IMR-90 (cell line): Measurements from ENCODE around the gene MXD4. TPM values are rescaled to one million over a fixed set of nuclear protein-coding genes. Genes with fewer than 3 reads are reported as not detected.

Source experiments
- ATAC-seq: fragments of 200-7000 bp; cut with Tn5 transposase; 2 replicates; pipeline ENCODE4 v1.9.1; 2020; ENCODE audit warnings: low read depth, mild to moderate bottlenecking, moderate library complexity
- BruUV-seq: library from RNA; stranded (reverse); fragments of 400-500 nt; replicated peaks from 2 replicates; lab custom pipeline; 2021; lab: Mats Ljungman, UMichigan
- CTCF ChIA-PET: fragments of 300-600 bp; formaldehyde crosslinking; extraction: SDS; loops from one replicate; lab custom pipeline; 2021; ENCODE audit warnings: antibody characterized with exemption; lab: Yijun Ruan, JAX
- POLR2A ChIA-PET: fragments of 300-600 bp; sonication (Branson Sonifier 250); formaldehyde crosslinking; loops from one replicate; lab custom pipeline; 2022; ENCODE audit warnings: antibody characterized with exemption; ENCODE audit not compliant: unreplicated experiment; lab: Charles Lee
- DNase-seq: peaks from one replicate; pipeline ENCODE4 v3.0.0; 2013
- H2AFZ ChIP-seq: replicated peaks from 2 replicates; pipeline ENCODE3; 2013; ENCODE audit warnings: low read length, mild to moderate bottlenecking; ENCODE audit not compliant: poor library complexity
- H2AK5ac ChIP-seq: 2 replicates; pipeline ENCODE4 v1.6.1; 2013; ENCODE audit warnings: low read depth, low read length, inconsistent platforms
- H2AK9ac ChIP-seq: replicated peaks from 2 replicates; pipeline ENCODE3; 2013; ENCODE audit warnings: mild to moderate bottlenecking, low read depth, low read length, moderate library complexity; ENCODE audit not compliant: poor library complexity
- H2BK120ac ChIP-seq: 2 replicates; pipeline ENCODE4 v1.6.1; 2013; ENCODE audit warnings: low read depth, low read length, inconsistent platforms
- H2BK15ac ChIP-seq: 3 replicates; pipeline ENCODE4 v1.6.1; 2013; ENCODE audit warnings: low read depth, low read length, inconsistent platforms
- H2BK20ac ChIP-seq: 2 replicates; pipeline ENCODE4 v1.6.1; 2013; ENCODE audit warnings: low read depth, mild to moderate bottlenecking, inconsistent platforms, low read length, moderate library complexity
- H2BK5ac ChIP-seq: 2 replicates; pipeline ENCODE4 v1.6.1; 2013; ENCODE audit warnings: mild to moderate bottlenecking, low read depth, low read length, inconsistent platforms; ENCODE audit not compliant: poor library complexity, severe bottlenecking
- H3K14ac ChIP-seq: replicated peaks from 2 replicates; pipeline ENCODE4 v1.6.1; 2013; ENCODE audit warnings: low read depth, low read length, inconsistent platforms
- H3K18ac ChIP-seq: 2 replicates; pipeline ENCODE4 v1.6.1; 2013; ENCODE audit warnings: low read depth, low read length, control low read depth
- H3K23ac ChIP-seq: 2 replicates; pipeline ENCODE4 v1.6.1; 2013; ENCODE audit warnings: low read depth, low read length, inconsistent platforms
- H3K27ac ChIP-seq: 2 replicates; pipeline ENCODE4 v1.5.1; 2013; ENCODE audit warnings: mild to moderate bottlenecking, control low read depth, low read length; ENCODE audit not compliant: insufficient read depth
- H3K27me3 ChIP-seq: 2 replicates; pipeline ENCODE4 v1.6.1; 2013; ENCODE audit warnings: low read length; ENCODE audit not compliant: control insufficient read depth, insufficient read depth
- H3K36me3 ChIP-seq: 2 replicates; pipeline ENCODE4 v1.6.1; 2013; ENCODE audit warnings: low read length, mixed read lengths; ENCODE audit not compliant: control insufficient read depth, insufficient read depth
- H3K4ac ChIP-seq: 2 replicates; pipeline ENCODE4 v1.6.1; 2013; ENCODE audit warnings: low read depth, low read length, inconsistent platforms
- H3K4me1 ChIP-seq: 2 replicates; pipeline ENCODE4 v1.6.1; 2013; ENCODE audit warnings: low read length, mixed read lengths; ENCODE audit not compliant: control insufficient read depth, insufficient read depth
- H3K4me2 ChIP-seq: 2 replicates; pipeline ENCODE4 v1.6.1; 2013; ENCODE audit warnings: low read depth, mild to moderate bottlenecking, control low read depth, low read length, moderate library complexity
- H3K4me3 ChIP-seq: 2 replicates; pipeline ENCODE4 v1.5.1; 2013; ENCODE audit warnings: low read depth, mild to moderate bottlenecking, control low read depth, low read length, moderate library complexity; ENCODE audit not compliant: insufficient read depth
- H3K56ac ChIP-seq: 2 replicates; pipeline ENCODE4 v1.6.1; 2013; ENCODE audit warnings: low read length, inconsistent platforms; ENCODE audit not compliant: insufficient read depth; ENCODE audit errors: extremely low read depth
- H3K79me1 ChIP-seq, 2 experiments: 2 replicates each; pipeline ENCODE4 v1.6.1; 2013; ENCODE audit warnings: low read length in 2 of 2, inconsistent platforms in 1 of 2, low read depth in 1 of 2
- H3K9ac ChIP-seq: 2 replicates; pipeline ENCODE4 v1.6.1; 2013; ENCODE audit warnings: low read depth, low read length, control low read depth
- H3K9me1 ChIP-seq: 2 replicates; pipeline ENCODE4 v1.6.1; 2013; ENCODE audit warnings: low read length, inconsistent platforms; ENCODE audit not compliant: insufficient read depth
- H3K9me3 ChIP-seq: 2 replicates; pipeline ENCODE4 v1.6.1; 2013; ENCODE audit warnings: low read length; ENCODE audit not compliant: control insufficient read depth, insufficient read depth
- H4K20me1 ChIP-seq: 2 replicates; pipeline ENCODE4 v1.6.1; 2013; ENCODE audit warnings: low read length, inconsistent platforms; ENCODE audit not compliant: insufficient read depth
- H4K5ac ChIP-seq: 2 replicates; pipeline ENCODE4 v1.6.1; 2013; ENCODE audit warnings: mild to moderate bottlenecking, low read depth, low read length, control low read depth
- H4K8ac ChIP-seq, 2 experiments: 2 replicates each; pipeline ENCODE4 v1.6.1; 2013; ENCODE audit warnings: low read depth in 2 of 2, low read length in 2 of 2, control low read depth in 1 of 2, inconsistent platforms in 1 of 2
- H4K91ac ChIP-seq: 2 replicates; pipeline ENCODE4 v1.6.1; 2013; ENCODE audit warnings: low read depth, low read length, inconsistent platforms; ENCODE audit not compliant: insufficient read depth
- BHLHE40 ChIP-seq: fragments of 150-350 bp; IDR thresholded peaks from 2 replicates; pipeline ENCODE4 v1.6.1; 2016; ENCODE audit warnings: mild to moderate bottlenecking, low read depth, low read length
- CEBPB ChIP-seq: IDR thresholded peaks from 2 replicates; pipeline ENCODE4 v1.6.1; 2012; ENCODE audit warnings: low read depth, low read length, improper control_type of control experiment
- CHD1 ChIP-seq: IDR thresholded peaks from 2 replicates; pipeline ENCODE4 v1.6.1; 2012; ENCODE audit warnings: low read depth, low read length, improper control_type of control experiment
- FOS ChIP-seq: fragments of 150-350 bp; IDR thresholded peaks from 2 replicates; pipeline ENCODE4 v1.6.1; 2016; ENCODE audit warnings: low read depth, low read length
- MAZ ChIP-seq: IDR thresholded peaks from 2 replicates; pipeline ENCODE4 v1.6.1; 2012; ENCODE audit warnings: low read depth, mild to moderate bottlenecking, low read length, improper control_type of control experiment, moderate library complexity, borderline replicate concordance
- MXI1 ChIP-seq: IDR thresholded peaks from 2 replicates; pipeline ENCODE4 v1.6.1; 2012; ENCODE audit warnings: low read depth, mild to moderate bottlenecking, low read length, moderate library complexity, borderline replicate concordance
- NFE2L2 ChIP-seq: fragments of 150-350 bp; IDR thresholded peaks from 2 replicates; pipeline ENCODE4 v1.6.1; 2016; ENCODE audit warnings: low read depth, mild to moderate bottlenecking, low read length
- POLR2A ChIP-seq: IDR thresholded peaks from 2 replicates; pipeline ENCODE4 v1.6.1; 2012; ENCODE audit warnings: mild to moderate bottlenecking, low read depth, low read length
- RCOR1 ChIP-seq: IDR thresholded peaks from 2 replicates; pipeline ENCODE4 v1.6.1; 2012; ENCODE audit warnings: mild to moderate bottlenecking, low read length, improper control_type of control experiment; ENCODE audit not compliant: insufficient replicate concordance
- RFX5 ChIP-seq: IDR thresholded peaks from 2 replicates; pipeline ENCODE4 v1.8.0; 2012; ENCODE audit warnings: low read depth, mild to moderate bottlenecking, low read length, moderate library complexity
- SMC3 ChIP-seq: fragments of 150-350 bp; IDR thresholded peaks from 2 replicates; pipeline ENCODE4 v1.6.1; 2016; ENCODE audit warnings: low read depth, mild to moderate bottlenecking, antibody characterized with exemption, low read length, moderate library complexity
- WGBS, 2 experiments: methylation state at CpG; one replicate each; pipeline versions ENCODE4 v1.1.5 to v1.1.7; 2013; ENCODE audit warnings: missing lambda C conversion rate in 2 of 2; ENCODE audit not compliant: insufficient read length in 1 of 2; ENCODE audit errors: extremely low coverage in 2 of 2; 5-methylcytosine and 5-hydroxymethylcytosine counted together
- dilution Hi-C: fragments of 300-500 bp; cut with HindIII; formaldehyde crosslinking; loops from one replicate; pipeline ENCODE4 v1.14.3; 2018; ENCODE audit warnings: low sequenced_read_pairs; ENCODE audit not compliant: unreplicated experiment
- in situ Hi-C: fragments of 300-500 bp; cut with MboI; formaldehyde crosslinking; loops from 3 replicates; pipeline ENCODE4 v1.14.3; 2019; ENCODE audit warnings: low sequenced_read_pairs, inconsistent platforms, mixed read lengths
- intact Hi-C: fragments of 100-400 bp; cut with micrococcal nuclease; formaldehyde crosslinking; loops from 2 replicates; pipeline ENCODE4 v1.10.0; 2022
- polyA plus RNA-seq, 3 experiments: library from polyadenylated mRNA; depleted of rRNA; stranded (reverse); fragments of >200 nt; gene quantifications; 2 replicates each; pipeline ENCODE4 v1.2.3, GENCODE V29; 2012; ENCODE audit warnings: low replicate concordance in 1 of 3
- total RNA-seq: library from RNA; depleted of rRNA; stranded (reverse); fragments of >200 nt; gene quantifications from 2 replicates; pipeline ENCODE4 v1.2.3, GENCODE V29; 2012
- TF ChIP-seq, protein P1 (sequence below): fragments of 150-350 bp; IDR thresholded peaks from 2 replicates; pipeline ENCODE4 v1.6.1; 2016; ENCODE audit warnings: low read depth, mild to moderate bottlenecking, low read length, moderate library complexity, borderline replicate concordance

MXD4 gene
- total and polyA plus RNA-seq, 2 of the 4 experiments (the other 2 are of a cell fraction) = 22.8 to 54.4 TPM

DNA sequence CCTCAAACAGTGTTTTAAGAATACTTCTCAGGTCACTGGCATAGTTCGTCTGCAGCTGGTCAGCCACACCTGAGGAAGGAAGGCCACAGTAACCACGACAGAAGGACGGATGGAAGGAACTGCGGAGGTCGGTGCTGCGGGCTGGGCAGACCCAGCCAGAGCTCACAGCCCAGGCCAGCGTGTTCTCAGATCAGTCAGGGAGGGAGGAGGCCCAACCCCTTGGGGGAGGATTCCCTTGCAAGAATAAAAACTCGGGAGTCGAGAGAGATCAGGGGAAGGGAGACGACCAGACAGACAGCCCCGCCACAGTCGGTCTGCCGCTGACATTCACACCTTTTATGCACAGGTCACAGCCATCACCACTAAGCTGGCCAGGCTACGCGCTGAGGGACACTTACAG, 11.3 kb upstream of the MXD4 start:
- H3K4me1 ChIP-seq = no peaks in the 10 kb centered on the region; the same call in 1 of the 2 replicates

More for the DNA sequence above, 11.3 kb upstream of the MXD4 start:
- Histone ChIP-seq H4K91ac (no peak overlapping the region), H4K8ac (no peak overlapping the region), H3K9me3 (no peaks in the 10 kb centered on the region), H2BK5ac (no peak overlapping the region), H4K20me1 (no peaks in the 10 kb centered on the region), H3K18ac (no peak overlapping the region), H3K27ac (no peak overlapping the region), H2AK5ac (no peak overlapping the region), H3K9me1 (no peaks in the 10 kb centered on the region), H3K9ac (no peak overlapping the region), H3K27me3 (peaks cover 2% of the 10 kb centered on the region; the same call in 1 of the 2 replicates), H3K4me3 (no peak overlapping the region), H2AFZ (no peak overlapping the region), H2AK9ac (no peak overlapping the region), H3K23ac (no peak overlapping the region), H4K5ac (no peak overlapping the region), H3K4me2 (no peak overlapping the region), H3K4ac (no peak overlapping the region), H2BK15ac (no peak overlapping the region), H2BK20ac (no peak overlapping the region), H3K14ac (no peak overlapping the region), H3K79me1 (no peaks in the 10 kb centered on the region), H2BK120ac (no peak overlapping the region), H3K56ac (no peak overlapping the region), H3K36me3 (no peaks in the 10 kb centered on the region)
- dilution Hi-C loops (no loop called here), in situ Hi-C loops (no loop called here), intact Hi-C loops (no loop called here)
- CTCF ChIA-PET = no interaction called here
- 80% methylated on average over 4 of the region's 15 CpGs; no CpG with 5 or more reads in 1 of the 2 experiments for WGBS, 2 experiments
- ATAC-seq (no peak), DNase-seq (no peak)
- BruUV-seq = no TSS peak
- TF ChIP-seq FOS = no peak
- TF ChIP-seq POLR2A = no peak
- no peak for TF ChIP-seq CEBPB
- no peak for TF ChIP-seq SMC3
- no peak for TF ChIP-seq RFX5
- no peak for TF ChIP-seq MAZ
- no peak for TF ChIP-seq MXI1
- TF ChIP-seq CHD1 = no peak
- no peak for TF ChIP-seq BHLHE40
- TF ChIP-seq, protein P1, sequence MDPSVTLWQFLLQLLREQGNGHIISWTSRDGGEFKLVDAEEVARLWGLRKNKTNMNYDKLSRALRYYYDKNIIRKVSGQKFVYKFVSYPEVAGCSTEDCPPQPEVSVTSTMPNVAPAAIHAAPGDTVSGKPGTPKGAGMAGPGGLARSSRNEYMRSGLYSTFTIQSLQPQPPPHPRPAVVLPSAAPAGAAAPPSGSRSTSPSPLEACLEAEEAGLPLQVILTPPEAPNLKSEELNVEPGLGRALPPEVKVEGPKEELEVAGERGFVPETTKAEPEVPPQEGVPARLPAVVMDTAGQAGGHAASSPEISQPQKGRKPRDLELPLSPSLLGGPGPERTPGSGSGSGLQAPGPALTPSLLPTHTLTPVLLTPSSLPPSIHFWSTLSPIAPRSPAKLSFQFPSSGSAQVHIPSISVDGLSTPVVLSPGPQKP = no peak
- TF ChIP-seq NFE2L2 = no peak
- no peak for TF ChIP-seq RCOR1
- POLR2A ChIA-PET = no interaction called here
